DMS79 (cell line): Measurements from ENCODE around the gene CFAP100.

ENCODE experiments used
- DNase-seq: peaks from one replicate; lab custom pipeline; 2025; lab: John Stamatoyannopoulos, UW

CFAP100 gene

GRCh38 chr3:126463521-126463920 is 68.8 kb downstream of the CFAP100 start:
- DNase-seq: no peak

- no peak for DNase-seq
Measured at GRCh38 chr3:126464093-126464492, 69.4 kb downstream of the CFAP100 start.

- no peak for DNase-seq
Measured at GRCh38 chr3:126464494-126464893, 69.8 kb downstream of the CFAP100 start.

GRCh38 chr3:126464997-126465396 is 70.3 kb downstream of the CFAP100 start:
- no peak for DNase-seq

GRCh38 chr3:126465928-126466544 is 71.3 kb downstream of the CFAP100 start:
- DNase-seq: peak; percentile 49

GRCh38 chr3:126466886-126467610 is 72.3 kb downstream of the CFAP100 start:
- no peak for DNase-seq

- no peak for DNase-seq
Measured at GRCh38 chr3:126467611-126467955, 72.9 kb downstream of the CFAP100 start.

- no peak for DNase-seq
Measured at GRCh38 chr3:126468028-126468891, 73.6 kb downstream of the CFAP100 start.

GRCh38 chr3:126469479-126469878 is 74.8 kb downstream of the CFAP100 start:
- DNase-seq: no peak

GRCh38 chr3:126472277-126473006 is 77.7 kb downstream of the CFAP100 start:
- peak; percentile 18 for DNase-seq

- no peak for DNase-seq
Measured at GRCh38 chr3:126473292-126474168, 78.8 kb downstream of the CFAP100 start.

GRCh38 chr3:126474498-126475412 is 80.0 kb downstream of the CFAP100 start:
- DNase-seq: peak; percentile 15

- peak; percentile 77 for DNase-seq
Measured at GRCh38 chr3:126475413-126476114, 80.9 kb downstream of the CFAP100 start, which contains the start of gene ZXDC. ZXDC (minus strand) TSS chr3:126475891; CDS start chr3:126475865, 26 bp downstream.

GRCh38 chr3:126476166-126477060 is 81.7 kb downstream of the CFAP100 start:
- DNase-seq: no peak

GRCh38 chr3:126477061-126477380 is 82.3 kb downstream of the CFAP100 start:
- no peak for DNase-seq

- no peak for DNase-seq
Measured at GRCh38 chr3:126478581-126479310, 84.0 kb downstream of the CFAP100 start.

- DNase-seq: no peak
Measured at GRCh38 chr3:126479642-126480041, 84.9 kb downstream of the CFAP100 start.

GRCh38 chr3:126480206-126480605 is 85.5 kb downstream of the CFAP100 start:
- no peak for DNase-seq
